ENCODE data around the gene MITF. TPM values are rescaled to one million over a fixed set of nuclear protein-coding genes. Genes with fewer than 3 reads are reported as not detected.
A peak's percentile ranks its signal among the peaks of the same experiment; 100 is the strongest.

MITF gene
- total and polyA plus RNA-seq, 7 donors: 11.8 to 98.1 (median 49.9) TPM

DNA sequence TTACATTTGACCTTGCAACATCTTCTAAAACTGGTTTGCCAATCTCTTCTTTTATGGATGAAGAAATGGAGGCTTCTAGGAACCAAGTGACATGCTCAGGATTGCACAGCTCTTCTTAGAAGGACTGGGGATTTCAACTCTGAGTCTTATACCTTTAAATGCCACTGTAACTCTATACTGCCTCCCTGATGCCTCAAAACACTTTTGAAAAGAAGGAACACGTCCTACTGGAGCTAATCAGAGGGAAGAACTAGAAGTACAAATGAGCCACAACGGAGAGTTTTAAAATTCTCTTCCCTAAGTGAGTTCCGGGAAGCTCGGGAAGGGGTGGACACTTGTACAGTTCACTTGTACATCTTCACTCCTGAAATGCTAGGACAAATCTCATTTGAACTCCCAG, 949 bp upstream of the MITF start:
- TF ChIP-seq, protein P1, sequence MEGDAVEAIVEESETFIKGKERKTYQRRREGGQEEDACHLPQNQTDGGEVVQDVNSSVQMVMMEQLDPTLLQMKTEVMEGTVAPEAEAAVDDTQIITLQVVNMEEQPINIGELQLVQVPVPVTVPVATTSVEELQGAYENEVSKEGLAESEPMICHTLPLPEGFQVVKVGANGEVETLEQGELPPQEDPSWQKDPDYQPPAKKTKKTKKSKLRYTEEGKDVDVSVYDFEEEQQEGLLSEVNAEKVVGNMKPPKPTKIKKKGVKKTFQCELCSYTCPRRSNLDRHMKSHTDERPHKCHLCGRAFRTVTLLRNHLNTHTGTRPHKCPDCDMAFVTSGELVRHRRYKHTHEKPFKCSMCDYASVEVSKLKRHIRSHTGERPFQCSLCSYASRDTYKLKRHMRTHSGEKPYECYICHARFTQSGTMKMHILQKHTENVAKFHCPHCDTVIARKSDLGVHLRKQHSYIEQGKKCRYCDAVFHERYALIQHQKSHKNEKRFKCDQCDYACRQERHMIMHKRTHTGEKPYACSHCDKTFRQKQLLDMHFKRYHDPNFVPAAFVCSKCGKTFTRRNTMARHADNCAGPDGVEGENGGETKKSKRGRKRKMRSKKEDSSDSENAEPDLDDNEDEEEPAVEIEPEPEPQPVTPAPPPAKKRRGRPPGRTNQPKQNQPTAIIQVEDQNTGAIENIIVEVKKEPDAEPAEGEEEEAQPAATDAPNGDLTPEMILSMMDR (IDR thresholded peaks at IDR 0.05): no peak
- H3K27ac ChIP-seq: peak overlapping the region; percentile 93
- 0 to 1% (median 0%) methylated on average over 4 of the region's 4 CpGs for WGBS, 3 donors

DNA sequence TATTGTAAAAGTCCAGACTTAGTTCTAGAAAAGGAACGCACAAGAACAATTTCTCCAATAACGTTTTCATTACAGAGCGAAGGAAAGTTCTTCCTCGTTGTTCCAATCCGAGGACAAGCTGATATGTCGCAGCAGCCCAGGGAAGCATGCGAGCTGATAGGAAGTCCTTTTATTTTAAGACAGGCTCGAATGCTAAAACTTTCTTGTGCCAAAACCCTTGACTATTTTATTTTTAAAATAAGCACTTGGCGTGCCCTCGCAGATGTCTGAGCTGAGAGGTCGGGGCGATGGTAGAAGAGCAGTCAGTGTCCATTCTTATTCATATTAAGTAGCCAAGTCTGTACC, 433 bp upstream of the MITF start:
- H3K4me3 ChIP-seq: peak overlapping the region; percentile 94
- H3K36me3 ChIP-seq (ENCODE audit: insufficient read depth in 1 of 2, low read depth in 1 of 2): no peaks in the 10 kb centered on the region
- no peaks in the 10 kb centered on the region for H3K9me3 ChIP-seq
- 0 to 1% (median 1%) methylated on average over 12 of the region's 12 CpGs for WGBS, 3 donors
- peak overlapping the region; percentile 93 for H3K27ac ChIP-seq
- intact Hi-C loops (cut with DNase I): loop anchor here in 1 of 2 donors (5.0 kb wide), 1 partner anchor 48 kb away; no protein-coding TSS in a partner anchor
- ATAC-seq (peak in 3 of 4 donors; percentile 1 to 11 (median 3)), DNase-seq (peak in 1 of 2 donors; percentile 13)
- H3K27me3 ChIP-seq (ENCODE audit: insufficient read depth in 3 of 3, low read length in 2 of 3): no peaks in the 10 kb centered on the region
- H3K4me1 ChIP-seq: peaks cover 36% of the 10 kb centered on the region
- TF ChIP-seq, protein P1 (IDR thresholded peaks at IDR 0.05): no peak

More for the DNA sequence above, 949 bp upstream of the MITF start:
- H3K4me3 ChIP-seq: peak overlapping the region; percentile 94
- H3K4me1 ChIP-seq: peaks cover 31% of the 10 kb centered on the region
- no peaks in the 10 kb centered on the region for H3K9me3 ChIP-seq
- ATAC-seq (peak; percentile 51 to 75 (median 64)), DNase-seq (no peak)
- intact Hi-C loops (cut with DNase I): loop anchor here in 1 of 2 donors (5.0 kb wide), 1 partner anchor 49 kb away; no protein-coding TSS in a partner anchor
- no peaks in the 10 kb centered on the region for H3K36me3 ChIP-seq (ENCODE audit: insufficient read depth in 1 of 2, low read depth in 1 of 2)
- H3K27me3 ChIP-seq (ENCODE audit: insufficient read depth in 3 of 3, low read length in 2 of 3): no peaks in the 10 kb centered on the region

DNA sequence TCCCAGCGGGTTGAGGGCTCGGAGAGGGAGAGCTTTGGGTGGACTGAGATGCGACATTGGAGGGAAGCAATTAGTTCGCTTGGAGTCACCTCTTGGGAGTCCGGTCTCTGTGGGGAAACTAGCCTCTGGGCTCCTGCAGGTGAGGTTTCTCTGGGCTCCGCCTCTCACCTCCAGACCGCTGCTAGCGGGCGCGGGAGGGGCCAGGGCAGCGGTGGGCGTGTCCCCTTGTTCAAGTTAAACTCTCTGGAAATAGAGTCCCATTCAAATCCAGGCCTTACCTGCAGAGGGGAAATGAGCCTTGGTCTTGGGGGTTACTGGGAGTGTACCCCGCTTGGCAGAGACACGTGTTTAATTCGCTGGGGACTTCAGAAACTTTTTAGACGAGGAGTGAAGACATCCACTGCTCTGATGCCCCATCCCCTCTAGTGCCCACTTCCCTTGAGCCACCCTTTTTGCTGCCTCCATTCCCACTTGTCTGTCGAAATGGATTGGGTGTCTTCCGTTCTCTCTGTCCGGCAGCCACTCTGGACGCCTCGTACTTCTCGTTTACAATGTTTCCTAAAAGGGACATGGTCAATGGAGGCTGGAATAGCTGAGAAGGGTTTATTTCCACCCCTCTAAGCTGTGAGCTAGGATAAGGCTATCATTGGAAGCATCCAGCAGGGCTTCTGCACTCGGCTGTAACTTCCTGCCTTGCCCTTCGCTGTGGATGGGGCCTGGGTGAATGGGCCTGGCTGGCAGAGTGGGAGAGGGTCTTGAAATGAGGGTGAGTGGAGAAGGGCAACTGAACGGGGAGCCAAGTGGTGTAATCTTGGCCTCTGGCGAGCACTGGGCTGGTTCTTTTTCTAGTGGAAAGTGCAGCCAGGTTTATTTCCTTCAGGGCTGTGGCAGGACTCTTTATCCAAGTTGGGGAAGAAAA, 1.1 kb downstream of the MITF start:
- peak in 1 of 2 donors; percentile 21 for DNase-seq
- Histone ChIP-seq H3K27ac (peak overlapping the region; percentile 93), H3K4me3 (peak overlapping the region; percentile 94), H3K9me3 (no peaks in the 10 kb centered on the region), H3K36me3 (ENCODE audit: insufficient read depth in 1 of 2, low read depth in 1 of 2) (no peaks in the 10 kb centered on the region), H3K27me3 (ENCODE audit: insufficient read depth in 3 of 3, low read length in 2 of 3) (no peaks in the 10 kb centered on the region), H3K4me1 (peaks cover 45% of the 10 kb centered on the region)
- WGBS, 3 donors: 7 to 14% (median 9%) methylated on average over 25 to 26 of the region's 26 CpGs
- ATAC-seq: peak in 2 of 4 donors; percentile 23 to 48
- intact Hi-C loops (cut with DNase I): loop anchor here in 1 of 2 donors (5.0 kb wide), 1 partner anchor 47 kb away; no protein-coding TSS in a partner anchor
- TF ChIP-seq, protein P1 (IDR thresholded peaks at IDR 0.05): no peak

DNA sequence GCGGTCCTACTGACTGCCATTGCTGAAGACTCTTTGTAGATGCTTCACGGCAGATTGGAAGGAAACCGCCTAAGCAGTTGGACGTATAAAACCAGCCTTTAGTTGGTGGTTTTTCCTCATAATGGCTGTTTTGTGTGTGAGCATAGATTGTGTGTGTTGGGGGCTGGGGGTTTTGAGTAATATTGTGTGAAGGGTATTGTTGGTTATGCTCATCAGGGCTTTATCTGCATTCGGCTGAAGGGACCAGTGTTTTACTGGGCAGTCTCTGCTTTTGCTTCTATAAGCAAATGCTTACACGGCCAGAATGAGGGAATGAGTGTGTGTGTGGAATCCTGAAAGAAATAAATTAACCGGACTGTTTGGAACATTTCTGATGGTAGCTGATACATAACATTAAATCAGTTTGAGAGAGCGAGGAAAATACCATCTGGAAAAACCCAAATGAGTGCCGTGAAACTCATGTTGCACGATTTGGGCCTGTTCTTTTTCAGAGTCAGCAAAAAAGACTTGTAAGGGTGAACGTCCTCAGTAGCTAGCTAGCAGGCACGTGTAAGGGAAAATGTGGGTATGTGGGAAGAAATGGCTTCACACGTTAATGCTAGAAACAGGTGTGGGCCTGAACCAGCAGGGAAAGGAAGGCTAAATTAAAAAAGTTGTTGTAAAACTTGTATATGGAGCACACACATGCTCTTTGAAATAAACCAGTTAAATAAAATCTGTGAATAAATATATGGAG, 1.9 kb downstream of the MITF start:
- Histone ChIP-seq H3K27ac (peak overlapping the region; percentile 93), H3K36me3 (ENCODE audit: insufficient read depth in 1 of 2, low read depth in 1 of 2) (no peaks in the 10 kb centered on the region), H3K4me1 (peaks cover 53% of the 10 kb centered on the region), H3K9me3 (no peaks in the 10 kb centered on the region), H3K4me3 (peak overlapping the region; percentile 94), H3K27me3 (ENCODE audit: insufficient read depth in 3 of 3, low read length in 2 of 3) (no peaks in the 10 kb centered on the region)
- no peak for DNase-seq
- no peak for ATAC-seq
- 37 to 60% (median 38%) methylated on average over 13 of the region's 13 CpGs for WGBS, 3 donors
- TF ChIP-seq, protein P1 (IDR thresholded peaks at IDR 0.05): no peak
- intact Hi-C loops (cut with DNase I): loop anchor here in 1 of 2 donors (5.0 kb wide), 1 partner anchor 46 kb away; no protein-coding TSS in a partner anchor

Data from psoas muscle (tissue), 8 donors.